Inferior parietal cortex (tissue), 1 donor: Measurements from ENCODE around the gene DMKN.

Source experiments
- DNase-seq: peaks from one replicate; pipeline ENCODE4 v3.0.0-alpha.2; 2016; ENCODE audit errors: extremely low spot score

Gene DMKN

GRCh38 chr19:35513628-35514281 is at the start of gene DMKN:
Gene DMKN, minus strand, starts transcription at chr19:35513649. Its CDS starts 174 bp downstream, at chr19:35513475.
- DNase-seq: no peak

GRCh38 chr19:35562776-35563175 is 49.3 kb upstream of the DMKN start:
- no peak for DNase-seq

- no peak for DNase-seq
Measured at GRCh38 chr19:35562336-35562735, 48.9 kb upstream of the DMKN start.

GRCh38 chr19:35561436-35561835 is 48.0 kb upstream of the DMKN start:
- DNase-seq: no peak

GRCh38 chr19:35560677-35561076 is 47.2 kb upstream of the DMKN start:
- no peak for DNase-seq

GRCh38 chr19:35560271-35560670 is 46.8 kb upstream of the DMKN start:
- DNase-seq: no peak

GRCh38 chr19:35559781-35560180 is 46.3 kb upstream of the DMKN start:
- DNase-seq: no peak

- no peak for DNase-seq
Measured at GRCh38 chr19:35559281-35559659, 45.8 kb upstream of the DMKN start.

- DNase-seq: no peak
Measured at GRCh38 chr19:35558400-35559280, 45.2 kb upstream of the DMKN start.

GRCh38 chr19:35557539-35558399 is 44.3 kb upstream of the DMKN start:
- DNase-seq: no peak

- no peak for DNase-seq
Measured at GRCh38 chr19:35556846-35557538, 43.5 kb upstream of the DMKN start.

GRCh38 chr19:35556025-35556590 is 42.7 kb upstream of the DMKN start:
- DNase-seq: no peak

GRCh38 chr19:35555301-35556005 is 42.0 kb upstream of the DMKN start:
- no peak for DNase-seq

GRCh38 chr19:35554076-35554475 is 40.6 kb upstream of the DMKN start:
- no peak for DNase-seq

- no peak for DNase-seq
Measured at GRCh38 chr19:35553385-35554000, 40.0 kb upstream of the DMKN start.

GRCh38 chr19:35552534-35553384 is 39.3 kb upstream of the DMKN start:
- no peak for DNase-seq

GRCh38 chr19:35551091-35551810 is 37.8 kb upstream of the DMKN start:
- DNase-seq: no peak

GRCh38 chr19:35549879-35550523 is 36.6 kb upstream of the DMKN start:
- DNase-seq: no peak
